ENCODE results near the gene ANOS1. TPM values are rescaled to one million over a fixed set of nuclear protein-coding genes. Genes with fewer than 3 reads are reported as not detected.

ANOS1 gene
- total RNA-seq, 6 donors from 2014 or later: 16.8 to 118 (median 66.6) TPM

DNA sequence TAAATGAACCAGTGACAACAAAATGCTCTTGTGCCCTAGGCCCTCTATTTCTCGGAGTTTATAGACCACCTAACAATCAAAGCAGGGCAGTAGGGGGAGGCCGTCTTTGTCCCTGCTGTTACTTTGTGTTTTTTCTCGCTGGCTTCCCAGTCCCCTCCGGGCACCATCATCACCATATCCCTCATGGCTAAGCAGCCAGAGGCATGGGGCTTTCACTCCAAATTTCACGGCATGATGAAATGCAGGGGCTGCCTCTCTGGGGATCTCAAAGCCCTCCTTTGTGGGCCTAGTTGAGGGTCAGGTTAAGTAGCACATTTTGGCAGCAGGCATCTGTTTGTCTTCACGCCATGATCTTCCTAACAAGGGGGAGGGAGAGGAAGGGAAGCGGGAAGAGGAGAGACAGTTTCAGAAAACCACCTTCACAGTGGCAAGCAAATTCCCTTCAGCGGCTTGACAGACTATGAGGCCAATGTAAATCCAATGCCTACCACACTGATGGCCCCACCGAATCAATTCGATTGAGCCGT lies 91.9 kb downstream of the ANOS1 start:
- H3K9me3 ChIP-seq: no peaks in the 10 kb centered on the region
- H3K36me3 ChIP-seq: no peaks in the 10 kb centered on the region
- TF ChIP-seq POLR2AphosphoS5 (IDR thresholded peaks at IDR 0.05): no peak
- TF ChIP-seq EP300 (IDR thresholded peaks at IDR 0.05): no peak
- TF ChIP-seq POLR2A (IDR thresholded peaks at IDR 0.05): no peak
- no peak for TF ChIP-seq CTCF (IDR thresholded peaks at IDR 0.05)
- no peak for ATAC-seq (ENCODE audit: low FRiP score in 2 of 2)
- WGBS, 2 donors: 55 to 81% methylated on average over 8 to 11 of the region's 11 CpGs
- no peaks in the 10 kb centered on the region for H3K4me1 ChIP-seq
- H3K4me3 ChIP-seq: no peak overlapping the region
- DNase-seq: no peak
- H3K27ac ChIP-seq: no peak overlapping the region
- H3K27me3 ChIP-seq: no peaks in the 10 kb centered on the region

- Histone ChIP-seq H3K9me3 (no peaks in the 10 kb centered on the region), H3K27me3 (no peaks in the 10 kb centered on the region), H3K36me3 (no peaks in the 10 kb centered on the region), H3K4me1 (no peaks in the 10 kb centered on the region), H3K27ac (no peak overlapping the region), H3K4me3 (no peak overlapping the region)
- ATAC-seq (ENCODE audit: low FRiP score in 2 of 2) (no peak), DNase-seq (no peak)
- no peak for TF ChIP-seq EP300 (IDR thresholded peaks at IDR 0.05)
- TF ChIP-seq POLR2AphosphoS5 (IDR thresholded peaks at IDR 0.05): no peak
- no peak for TF ChIP-seq POLR2A (IDR thresholded peaks at IDR 0.05)
- no peak for TF ChIP-seq CTCF (IDR thresholded peaks at IDR 0.05)
Measured at GRCh38 chrX:8636497-8636896, 95.4 kb downstream of the ANOS1 start.

GRCh38 chrX:8635812-8636211 lies 96.1 kb downstream of the ANOS1 start:
- Histone ChIP-seq H3K36me3 (no peaks in the 10 kb centered on the region), H3K4me1 (no peaks in the 10 kb centered on the region), H3K9me3 (no peaks in the 10 kb centered on the region), H3K27me3 (no peaks in the 10 kb centered on the region), H3K4me3 (no peak overlapping the region), H3K27ac (no peak overlapping the region)
- DNase-seq (no peak), ATAC-seq (ENCODE audit: low FRiP score in 2 of 2) (no peak)
- TF ChIP-seq POLR2A (IDR thresholded peaks at IDR 0.05) (no peak), CTCF (IDR thresholded peaks at IDR 0.05) (no peak), POLR2AphosphoS5 (IDR thresholded peaks at IDR 0.05) (no peak), EP300 (IDR thresholded peaks at IDR 0.05) (no peak)
- 87 to 91% methylated on average over 5 of the region's 5 CpGs for WGBS, 2 donors

DNA sequence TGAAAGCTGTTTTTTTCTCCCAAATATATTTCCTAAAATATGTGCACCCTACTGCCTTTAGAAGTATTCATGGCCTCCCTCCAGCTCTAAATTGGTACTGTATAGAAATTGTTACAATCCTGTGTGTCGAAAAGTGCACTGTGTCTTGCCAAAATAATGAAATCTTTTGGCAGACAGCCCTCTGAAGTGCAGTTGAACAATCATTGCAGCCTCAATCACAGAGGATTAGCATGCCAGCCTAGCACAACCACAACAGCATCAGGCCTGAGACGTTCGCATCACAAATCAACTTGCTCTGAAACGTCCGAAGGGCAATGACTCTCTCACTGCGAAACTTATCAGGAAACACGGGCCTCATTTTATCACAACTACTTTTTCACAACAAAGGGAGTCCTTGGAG lies 99.0 kb downstream of the ANOS1 start:
- H3K4me1 ChIP-seq: no peaks in the 10 kb centered on the region
- no peaks in the 10 kb centered on the region for H3K27me3 ChIP-seq
- ATAC-seq (ENCODE audit: low FRiP score in 2 of 2): no peak
- no peaks in the 10 kb centered on the region for H3K36me3 ChIP-seq
- H3K4me3 ChIP-seq: no peak overlapping the region
- no peak overlapping the region for H3K27ac ChIP-seq
- no peak for DNase-seq
- H3K9me3 ChIP-seq: no peaks in the 10 kb centered on the region
- TF ChIP-seq EP300 (IDR thresholded peaks at IDR 0.05): no peak
- TF ChIP-seq POLR2AphosphoS5 (IDR thresholded peaks at IDR 0.05): no peak
- WGBS, 2 donors: 38 to 52% methylated on average over 7 of the region's 7 CpGs

DNA sequence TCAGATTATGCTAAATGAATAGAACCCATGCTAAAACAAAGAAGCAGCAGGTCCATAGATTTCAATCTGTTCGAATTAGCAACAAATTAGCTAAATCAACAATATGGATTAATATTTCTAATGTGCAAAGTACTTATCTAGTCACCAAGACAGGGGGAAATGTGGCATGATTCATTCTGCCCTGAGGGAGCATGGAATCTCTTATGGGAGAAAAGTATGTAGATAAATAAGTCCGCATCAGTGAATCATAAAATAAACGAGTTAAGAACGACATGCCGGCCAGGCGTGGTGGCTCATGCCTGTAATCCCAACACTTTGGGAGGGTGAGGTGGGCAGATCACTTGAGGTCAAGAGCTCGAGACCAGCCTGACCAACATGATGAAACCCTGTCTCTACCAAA lies 102.1 kb downstream of the ANOS1 start:
- Histone ChIP-seq H3K36me3 (no peaks in the 10 kb centered on the region), H3K27ac (no peak overlapping the region)
- no peak for ATAC-seq (ENCODE audit: low FRiP score in 2 of 2)

More for the DNA sequence above, 102.1 kb downstream of the ANOS1 start:
- no peak overlapping the region for H3K4me3 ChIP-seq
- H3K4me1 ChIP-seq: no peaks in the 10 kb centered on the region
- TF ChIP-seq POLR2A (IDR thresholded peaks at IDR 0.05): no peak
- TF ChIP-seq POLR2AphosphoS5 (IDR thresholded peaks at IDR 0.05): no peak
- TF ChIP-seq EP300 (IDR thresholded peaks at IDR 0.05): no peak
- TF ChIP-seq CTCF (IDR thresholded peaks at IDR 0.05): no peak
- H3K9me3 ChIP-seq: no peaks in the 10 kb centered on the region
- no peak for DNase-seq
- WGBS, 2 donors: 82 to 84% methylated on average over 7 of the region's 7 CpGs
- H3K27me3 ChIP-seq: no peaks in the 10 kb centered on the region
